Limb (tissue), 2 donors: ENCODE measurements around the gene FCAR.
"Not testable (repeated sequence)": the region's sequence is repeated elsewhere in the genome, so short reads cannot be mapped to it uniquely, and the experiment has no call there.

Experiments
- DNase-seq, 2 donors: peaks; one replicate each; pipeline ENCODE4 v3.0.0-alpha.2; 2016; ENCODE audit errors: extremely low spot score in 2 of 2

FCAR gene

DNA sequence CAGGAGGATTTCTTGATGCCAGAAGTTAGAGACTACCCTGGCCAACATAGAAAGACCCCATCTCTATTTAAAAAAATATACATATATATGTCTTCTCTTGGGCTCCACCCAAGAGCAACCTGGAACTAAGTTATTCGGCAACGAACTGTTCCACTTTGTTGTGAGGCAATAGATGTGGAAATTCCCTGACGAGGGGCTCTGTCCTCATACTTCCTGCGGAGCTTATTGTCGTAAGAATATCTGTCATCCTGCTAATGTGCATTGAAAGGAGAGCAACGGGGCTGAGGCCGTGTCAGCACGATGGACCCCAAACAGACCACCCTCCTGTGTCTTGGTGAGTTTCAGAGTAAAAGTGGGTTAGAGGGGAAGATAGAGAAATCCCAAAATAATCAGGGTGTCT, at the start of gene FCAR:
FCAR (plus strand) TSS at position 246 of the 400 bp plus-strand sequence; CDS start at position 301, 55 bp downstream.
- no peak for DNase-seq

DNA sequence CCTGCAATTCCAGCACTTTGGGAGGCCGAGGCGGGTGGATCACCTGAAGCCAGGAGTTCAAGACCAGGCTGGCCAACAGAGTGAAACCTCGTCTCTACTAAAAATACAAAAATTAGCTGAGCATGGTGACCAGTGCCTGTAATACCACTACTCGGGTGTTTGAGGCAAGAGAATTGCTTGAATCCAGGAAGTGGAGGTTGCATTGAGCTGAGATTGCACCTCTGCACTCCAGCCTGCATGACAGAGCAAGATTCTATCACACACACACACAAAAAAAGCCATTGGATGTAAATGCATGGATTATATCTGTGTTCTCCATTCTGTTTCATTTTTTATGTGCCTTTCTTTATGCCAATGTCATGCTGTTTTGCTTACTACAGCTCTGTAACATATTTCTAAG, 49.6 kb upstream of the FCAR start:
- DNase-seq: not testable (repeated sequence)

GRCh38 chr19:54825326-54825725, 48.7 kb upstream of the FCAR start:
- DNase-seq: not testable (repeated sequence)

GRCh38 chr19:54828064-54828463, 46.0 kb upstream of the FCAR start:
- DNase-seq: not testable (repeated sequence)

DNA sequence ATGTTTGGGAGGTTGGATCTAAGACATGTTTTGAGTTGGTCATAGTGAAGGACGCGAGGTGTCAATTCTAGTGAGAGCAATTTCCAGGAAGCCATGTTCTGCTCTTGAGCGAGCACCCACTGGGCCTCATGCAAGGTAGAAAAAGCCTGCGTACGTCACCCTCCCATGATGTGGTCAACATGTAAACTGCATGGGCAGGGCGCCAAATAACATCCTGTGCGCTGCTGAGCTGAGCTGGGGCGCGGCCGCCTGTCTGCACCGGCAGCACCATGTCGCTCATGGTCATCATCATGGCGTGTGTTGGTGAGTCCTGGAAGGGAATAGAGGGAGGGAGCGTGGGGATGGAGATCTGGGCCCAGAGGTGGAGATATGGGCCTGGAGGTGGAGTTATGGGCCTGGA, 41.5 kb upstream of the FCAR start, which contains the start of gene KIR2DS4:
KIR2DS4 (plus strand) TSS at position 181 of the 400 bp plus-strand sequence.
- DNase-seq: not testable (repeated sequence)

GRCh38 chr19:54835126-54835525, 38.9 kb upstream of the FCAR start:
- DNase-seq: not testable (repeated sequence)

GRCh38 chr19:54837522-54837921, 36.5 kb upstream of the FCAR start:
- DNase-seq: not testable (repeated sequence)

DNA sequence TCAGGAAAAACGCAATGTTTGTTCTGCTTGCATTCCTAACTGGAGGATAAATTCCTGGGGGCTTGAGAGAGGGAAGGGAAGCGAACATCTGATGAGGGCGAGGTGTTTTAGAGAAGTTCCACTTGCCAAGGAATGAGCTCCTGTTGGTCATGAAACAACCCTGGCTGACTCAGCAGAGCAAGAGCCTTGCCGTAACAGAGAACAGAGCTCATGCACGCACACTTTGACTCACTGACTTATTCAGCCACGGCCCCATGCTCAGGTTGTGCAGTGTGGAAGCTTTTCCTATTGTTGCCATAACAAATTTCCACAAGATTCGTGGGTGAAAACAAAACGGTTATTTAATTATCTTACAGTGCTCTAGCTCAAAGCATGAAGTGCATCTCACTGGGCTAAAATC, 30.9 kb upstream of the FCAR start:
- DNase-seq: not testable (repeated sequence)

DNA sequence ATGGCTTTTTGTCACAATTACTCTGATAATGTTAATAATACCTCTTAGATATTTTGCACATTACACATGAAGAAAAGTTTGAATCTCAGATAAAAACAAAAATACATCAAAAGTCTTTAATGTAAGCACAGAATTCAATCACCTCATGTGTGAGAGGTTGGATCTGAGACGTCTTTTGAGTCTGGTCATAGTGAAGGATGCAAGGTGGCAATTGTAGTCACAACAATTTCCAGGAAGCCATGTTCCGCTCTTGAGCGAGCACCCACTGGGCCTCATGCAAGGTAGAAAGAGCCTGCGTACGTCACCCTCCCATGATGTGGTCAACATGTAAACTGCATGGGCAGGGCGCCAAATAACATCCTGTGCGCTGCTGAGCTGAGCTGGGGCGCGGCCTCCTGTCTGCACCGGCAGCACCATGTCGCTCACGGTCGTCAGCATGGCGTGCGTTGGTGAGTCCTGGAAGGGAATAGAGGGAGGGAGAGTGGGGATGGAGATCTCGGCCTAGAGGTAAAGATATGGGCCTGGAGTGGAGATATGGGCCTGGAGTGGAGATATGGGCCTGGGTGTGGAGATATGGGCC, 23.9 kb upstream of the FCAR start, which contains the start of gene KIR3DL2:
KIR3DL2 (plus strand) TSS at position 383 of the 580 bp plus-strand sequence; CDS start at position 416, 33 bp downstream.
- DNase-seq: not testable (repeated sequence)

- no peak for DNase-seq
Measured at GRCh38 chr19:54850930-54851329, 23.1 kb upstream of the FCAR start.

GRCh38 chr19:54851353-54851752, 22.7 kb upstream of the FCAR start:
- DNase-seq: no peak

DNA sequence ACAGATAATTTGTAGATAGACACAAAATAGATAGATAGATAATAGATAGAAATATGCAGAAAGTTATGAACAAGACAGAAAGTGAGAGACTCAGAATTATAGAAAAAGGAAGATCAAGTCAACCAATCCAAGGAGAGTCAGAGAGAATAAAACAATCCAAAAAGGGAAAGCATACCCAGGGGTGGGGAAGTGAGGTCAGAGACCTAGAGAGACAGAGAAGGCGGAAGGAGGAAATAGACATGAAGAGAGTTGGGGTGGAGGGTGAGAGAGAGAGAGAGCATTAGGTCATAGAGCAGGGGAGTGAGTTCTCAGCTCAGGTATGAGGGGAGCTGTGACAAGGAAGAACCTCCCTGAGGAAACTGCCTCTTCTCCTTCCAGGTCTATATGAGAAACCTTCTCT, 18.8 kb upstream of the FCAR start:
- not testable (repeated sequence) for DNase-seq

DNA sequence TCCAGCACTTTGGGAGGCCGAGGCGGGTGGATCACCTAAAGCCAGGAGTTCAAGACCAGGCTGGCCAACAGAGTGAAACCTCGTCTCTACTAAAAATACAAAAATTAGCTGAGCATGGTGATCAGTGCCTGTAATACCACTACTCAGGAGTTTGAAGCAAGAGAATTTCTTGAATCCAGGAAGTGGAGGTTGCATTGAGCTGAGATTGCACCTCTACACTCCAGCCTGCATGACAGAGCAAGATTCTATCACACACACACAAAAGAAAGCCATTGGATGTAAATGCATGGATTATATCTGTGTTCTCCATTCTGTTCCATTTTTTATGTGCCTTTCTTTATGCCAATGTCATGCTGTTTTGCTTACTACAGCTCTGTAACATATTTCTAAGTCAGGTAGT, 15.6 kb upstream of the FCAR start:
- not testable (repeated sequence) for DNase-seq

DNA sequence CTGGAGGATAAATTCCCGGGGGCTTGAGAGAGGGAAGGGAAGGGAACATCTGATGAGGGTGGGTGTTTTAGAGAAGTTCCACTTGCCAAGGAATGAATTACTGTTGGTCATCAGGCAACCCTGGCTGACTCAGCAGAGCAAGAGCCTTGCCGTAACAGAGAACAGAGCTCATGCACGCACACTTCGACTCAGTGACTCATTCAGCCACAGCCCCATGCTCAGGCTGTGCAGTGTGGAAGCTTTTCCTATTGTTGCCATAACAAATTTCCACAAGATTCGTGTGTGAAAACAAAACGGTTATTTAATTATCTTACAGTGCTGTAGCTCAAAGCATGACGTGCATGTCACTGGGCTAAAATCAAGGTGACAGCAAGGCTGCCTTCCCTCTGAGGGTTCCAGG, 14.6 kb upstream of the FCAR start:
- DNase-seq: not testable (repeated sequence)

DNA sequence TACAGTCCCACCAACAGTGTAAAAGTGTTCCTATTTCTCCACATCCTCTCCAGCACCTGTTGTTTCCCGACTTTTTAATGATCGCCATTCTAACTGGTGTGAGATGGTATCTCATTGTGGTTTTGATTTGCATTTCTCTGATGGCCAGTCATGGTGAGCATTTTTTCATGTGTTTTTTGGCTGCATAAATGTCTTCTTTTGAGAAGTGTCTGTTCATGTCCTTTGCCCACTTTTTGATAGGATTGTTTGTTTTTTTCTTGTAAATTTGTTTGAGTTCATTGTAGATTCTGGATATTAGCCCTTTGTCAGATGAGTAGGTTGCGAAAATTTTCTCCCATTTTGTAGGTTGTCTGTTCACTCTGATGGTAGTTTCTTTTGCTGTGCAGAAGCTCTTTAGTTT, 10.6 kb upstream of the FCAR start:
- DNase-seq: not testable (repeated sequence)

DNA sequence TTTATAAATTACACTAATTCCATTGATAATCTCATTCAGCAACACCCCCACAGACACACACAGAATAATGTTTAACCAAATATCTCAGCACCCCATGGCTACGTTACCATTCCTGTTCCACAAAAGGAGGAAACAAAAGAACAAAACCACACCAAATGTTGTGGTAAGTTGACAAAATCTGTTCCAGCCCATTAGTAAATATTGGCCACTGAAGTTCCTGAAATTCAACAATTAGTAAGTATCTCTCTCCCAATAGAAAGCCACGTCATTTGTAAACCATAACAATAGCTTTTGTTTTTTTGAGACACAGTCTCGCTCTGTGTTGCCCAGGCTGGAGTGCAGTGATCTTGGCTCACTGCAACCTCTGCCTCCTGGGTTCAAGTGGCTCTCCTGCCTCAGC, 2.3 kb upstream of the FCAR start:
- no peak for DNase-seq

GRCh38 chr19:54875506-54875905, 1.5 kb downstream of the FCAR start:
- DNase-seq: no peak

DNA sequence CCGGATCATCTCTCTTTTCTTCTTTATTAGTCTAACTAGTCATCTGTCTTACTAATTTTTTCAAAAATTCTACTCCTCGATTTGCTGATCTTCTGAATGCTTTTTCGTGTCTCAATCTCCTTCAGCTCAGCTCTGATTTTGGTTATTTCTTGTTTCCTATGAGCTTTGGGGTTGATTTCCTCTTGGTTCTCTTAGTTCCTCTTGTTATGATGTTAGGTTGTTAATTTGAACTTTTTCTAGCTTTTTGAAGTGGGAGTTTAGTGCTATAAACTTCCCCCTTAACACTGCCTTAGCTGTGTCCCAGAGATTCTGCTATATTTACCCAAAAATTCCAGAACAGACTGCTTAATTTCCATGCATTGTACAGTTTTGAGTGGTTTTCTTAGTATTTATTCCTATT, 3.4 kb downstream of the FCAR start:
- DNase-seq: no peak

DNA sequence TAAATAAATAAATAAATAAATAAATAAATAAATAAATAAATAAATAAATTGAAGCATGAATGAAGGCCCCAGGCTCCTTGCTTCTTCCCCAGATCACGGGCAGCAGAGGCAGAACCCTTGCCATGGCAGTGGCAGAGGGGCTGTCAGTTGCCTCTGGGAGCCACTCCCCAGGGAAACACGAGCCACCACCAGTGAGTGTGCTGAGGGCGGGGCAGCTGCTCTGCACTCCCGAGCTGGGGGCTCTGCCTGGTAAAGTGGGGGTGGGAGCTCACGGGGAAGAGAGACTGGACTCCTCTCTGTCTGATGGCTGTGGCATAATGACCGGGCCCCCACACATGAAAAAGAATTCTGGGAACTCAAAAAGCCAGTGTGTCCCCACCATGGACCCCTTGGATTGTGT, 7.8 kb downstream of the FCAR start:
- no peak for DNase-seq

DNA sequence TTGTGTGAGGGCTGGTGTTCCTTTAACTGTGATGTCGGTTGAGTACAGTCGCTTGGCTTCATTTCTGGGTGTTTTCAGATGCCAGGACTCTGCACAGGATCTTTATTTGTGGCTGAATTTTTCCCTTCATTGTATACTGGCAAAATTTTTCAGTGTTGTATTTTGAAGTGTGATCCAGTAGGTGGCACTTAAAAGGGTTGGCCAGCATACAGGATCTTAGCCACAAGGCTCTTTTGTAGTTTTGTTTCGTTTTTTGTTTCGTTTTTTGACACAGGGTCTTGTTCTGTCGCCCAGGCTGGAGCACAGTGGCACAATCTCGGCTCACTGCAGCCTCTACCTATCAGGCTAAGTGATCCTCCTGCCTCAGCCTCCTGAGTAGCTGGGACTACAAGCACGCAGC, 8.7 kb downstream of the FCAR start:
- DNase-seq: no peak

DNA sequence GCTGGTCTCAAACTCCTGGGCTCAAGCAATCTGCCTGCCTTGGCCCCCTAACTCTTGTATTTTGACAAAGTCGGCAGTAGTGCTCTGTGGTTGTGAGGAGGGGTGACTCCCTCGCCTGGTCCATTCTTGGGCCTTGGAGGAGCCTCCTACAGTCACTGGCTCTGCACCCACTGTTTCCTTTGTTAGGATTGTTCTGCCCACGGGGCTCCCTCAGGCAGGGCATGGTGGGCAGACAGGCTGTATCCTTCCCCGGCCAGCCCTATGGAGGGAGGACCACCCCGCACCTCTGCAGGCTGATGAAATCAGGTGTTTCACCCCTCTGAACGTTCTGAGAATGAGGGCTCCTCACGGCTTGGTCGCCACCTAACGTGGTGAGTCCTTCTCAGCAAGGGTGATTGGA, 9.2 kb downstream of the FCAR start:
- DNase-seq: no peak

DNA sequence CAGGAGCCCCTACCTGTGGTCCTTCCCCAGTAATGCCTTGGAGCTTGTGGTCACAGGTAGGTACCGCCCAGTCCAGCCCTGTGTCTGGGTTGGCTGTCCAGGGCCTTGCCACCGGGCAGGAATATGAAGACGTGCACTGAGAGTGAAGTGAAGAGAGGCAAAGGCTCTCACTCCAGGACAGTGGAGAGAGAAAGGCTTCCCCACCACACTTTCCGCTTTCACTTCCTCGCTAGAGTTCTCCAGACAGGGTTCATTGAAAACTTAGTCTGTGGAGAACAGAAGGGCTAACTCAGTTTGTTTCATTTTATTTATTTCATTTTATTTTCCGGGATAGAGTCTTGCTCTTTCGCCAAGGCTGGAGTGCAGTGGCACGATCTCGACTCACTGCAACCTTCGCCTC, 14.2 kb downstream of the FCAR start:
- no peak for DNase-seq

DNA sequence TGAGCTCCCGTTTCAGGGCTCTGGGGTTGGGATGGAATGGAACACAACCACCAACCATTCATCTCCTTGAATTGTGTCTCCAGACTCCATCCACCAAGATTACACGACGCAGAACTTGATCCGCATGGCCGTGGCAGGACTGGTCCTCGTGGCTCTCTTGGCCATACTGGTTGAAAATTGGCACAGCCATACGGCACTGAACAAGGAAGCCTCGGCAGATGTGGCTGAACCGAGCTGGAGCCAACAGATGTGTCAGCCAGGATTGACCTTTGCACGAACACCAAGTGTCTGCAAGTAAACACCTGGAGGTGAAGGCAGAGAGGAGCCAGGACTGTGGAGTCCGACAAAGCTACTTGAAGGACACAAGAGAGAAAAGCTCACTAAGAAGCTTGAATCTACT, 15.5 kb downstream of the FCAR start:
- DNase-seq: no peak

DNA sequence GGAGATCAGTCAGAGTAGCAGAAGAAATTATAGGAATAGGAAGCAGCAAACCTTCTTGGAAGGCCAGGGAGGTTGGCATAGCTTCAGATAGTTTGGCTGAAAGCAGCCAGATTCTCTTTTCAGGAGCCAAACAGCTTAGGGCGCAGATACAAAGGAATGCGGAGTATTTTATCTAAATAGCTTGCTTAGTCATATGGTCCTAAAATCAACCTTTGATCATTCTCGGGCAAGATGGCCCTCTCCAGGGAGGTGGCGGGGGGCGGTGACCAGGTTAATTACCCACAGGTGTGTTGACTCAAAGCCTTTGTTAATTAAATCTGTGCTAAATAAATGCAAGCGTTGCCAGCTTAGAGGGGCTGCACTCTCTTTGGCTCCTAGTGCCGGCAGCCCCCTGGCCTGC, 19.4 kb downstream of the FCAR start:
- DNase-seq: no peak
